ENCODE results near the gene EXOC3L2.
A peak's percentile ranks its signal among the peaks of the same experiment; 100 is the strongest.
"Not testable (repeated sequence)": the region's sequence is repeated elsewhere in the genome, so short reads cannot be mapped to it uniquely, and the experiment has no call there.

Gene EXOC3L2

DNA sequence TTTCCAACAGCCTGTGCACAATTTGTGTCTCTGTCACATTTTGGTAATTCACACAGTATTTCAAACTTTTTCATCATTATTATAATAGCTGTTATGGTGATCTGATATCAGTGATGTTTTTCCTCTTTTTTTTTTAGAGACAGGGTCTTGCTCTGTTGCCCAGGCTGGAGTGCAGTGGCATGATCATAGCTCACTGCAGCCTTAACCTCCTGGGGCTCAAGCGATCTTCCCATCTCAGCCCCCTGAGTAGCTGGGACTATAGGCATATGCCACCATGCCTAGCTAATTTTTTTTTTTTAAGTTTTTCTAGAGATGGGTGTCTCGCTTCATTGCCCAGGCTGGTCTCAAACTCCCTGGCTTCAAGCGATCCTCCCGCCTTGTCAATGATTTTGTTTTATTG, 11.6 kb upstream of the EXOC3L2 start:
- no peak for DNase-seq (ENCODE audit: low read depth, low spot score)

DNA sequence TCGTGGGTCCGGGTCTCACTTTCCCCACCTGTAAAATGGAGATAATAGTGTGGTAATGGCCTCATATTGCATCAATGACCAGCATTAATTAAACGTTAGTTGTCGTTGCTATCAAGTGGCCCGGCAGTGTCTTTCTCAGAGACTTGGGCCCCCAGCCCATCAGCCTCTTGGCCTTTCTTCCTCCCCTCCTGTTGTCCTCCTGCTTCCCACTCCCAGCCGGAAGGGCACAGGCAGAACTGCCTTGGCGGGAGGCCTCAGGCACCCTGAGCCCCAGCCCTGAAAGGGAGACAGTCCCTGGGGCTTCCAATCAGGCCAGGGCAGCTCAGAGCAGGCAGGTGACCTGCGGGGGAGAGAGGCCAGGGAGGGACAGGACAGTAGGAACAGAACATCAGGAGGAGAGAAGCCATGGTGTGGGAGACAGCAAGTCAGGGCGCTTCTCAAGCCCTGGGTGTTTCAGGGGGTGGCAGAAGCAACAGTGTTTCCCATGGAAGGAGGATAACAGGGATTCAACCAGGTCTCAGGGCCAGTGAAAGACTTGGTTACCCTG, 10.5 kb upstream of the EXOC3L2 start:
- DNase-seq (ENCODE audit: low read depth, low spot score) = no peak

DNA sequence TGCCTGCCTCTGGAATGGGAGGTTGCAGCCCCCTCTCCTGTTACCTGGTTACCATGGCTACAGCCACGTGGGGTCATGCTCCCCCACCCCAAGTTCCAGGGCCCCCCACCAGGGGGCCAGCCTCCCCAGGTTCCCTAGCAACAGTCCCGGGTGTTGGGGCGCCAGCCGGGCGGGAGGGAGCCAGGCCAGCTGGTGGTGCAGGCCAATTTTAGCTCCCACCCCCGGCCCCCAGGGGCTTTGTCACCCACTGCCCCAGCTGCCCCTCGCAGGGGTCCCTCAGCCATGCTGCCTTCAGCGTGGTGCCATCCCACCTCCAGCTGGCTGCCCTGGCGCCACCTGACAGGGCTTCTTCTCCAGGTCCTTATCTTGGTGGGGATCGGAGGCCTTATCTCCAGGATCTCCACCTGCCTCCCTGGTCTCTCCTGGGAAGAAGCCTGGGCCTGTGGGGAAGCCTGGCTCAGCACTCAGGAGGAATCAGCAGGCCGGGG, 8.9 kb upstream of the EXOC3L2 start:
- DNase-seq (ENCODE audit: low read depth, low spot score) = peak; percentile 12

DNA sequence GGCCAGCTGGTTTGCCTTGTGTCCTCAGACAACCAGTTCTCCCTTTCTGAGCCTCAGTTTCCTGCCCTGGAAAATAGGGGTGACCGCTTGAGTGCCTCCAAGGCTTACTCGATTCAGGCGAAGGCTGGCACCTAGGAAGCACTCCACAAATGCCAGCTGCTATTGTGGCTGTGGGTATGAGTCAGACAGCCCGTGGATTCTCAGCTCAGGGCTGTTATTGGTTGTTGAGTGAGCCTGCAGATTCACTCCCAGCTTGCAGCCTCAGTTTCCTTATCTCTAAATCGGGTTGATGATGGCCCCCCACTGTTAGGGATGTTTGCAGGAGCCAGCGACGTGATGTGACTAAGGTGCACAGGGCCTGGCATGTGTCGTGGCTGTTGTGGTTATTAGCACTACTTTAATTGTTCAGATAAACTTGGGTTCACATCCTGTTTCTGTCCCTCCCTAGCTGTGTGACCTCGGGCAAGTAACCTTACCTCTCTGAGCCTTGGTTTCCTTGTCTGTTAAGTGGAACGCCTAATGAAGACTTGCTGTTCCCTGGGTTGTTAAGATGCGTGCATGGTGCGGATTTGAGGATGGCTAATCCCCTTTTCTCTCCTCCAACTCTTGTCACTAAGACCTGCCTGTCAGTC, 8.3 kb upstream of the EXOC3L2 start:
- peak; percentile 62 for DNase-seq (ENCODE audit: low read depth, low spot score)

DNA sequence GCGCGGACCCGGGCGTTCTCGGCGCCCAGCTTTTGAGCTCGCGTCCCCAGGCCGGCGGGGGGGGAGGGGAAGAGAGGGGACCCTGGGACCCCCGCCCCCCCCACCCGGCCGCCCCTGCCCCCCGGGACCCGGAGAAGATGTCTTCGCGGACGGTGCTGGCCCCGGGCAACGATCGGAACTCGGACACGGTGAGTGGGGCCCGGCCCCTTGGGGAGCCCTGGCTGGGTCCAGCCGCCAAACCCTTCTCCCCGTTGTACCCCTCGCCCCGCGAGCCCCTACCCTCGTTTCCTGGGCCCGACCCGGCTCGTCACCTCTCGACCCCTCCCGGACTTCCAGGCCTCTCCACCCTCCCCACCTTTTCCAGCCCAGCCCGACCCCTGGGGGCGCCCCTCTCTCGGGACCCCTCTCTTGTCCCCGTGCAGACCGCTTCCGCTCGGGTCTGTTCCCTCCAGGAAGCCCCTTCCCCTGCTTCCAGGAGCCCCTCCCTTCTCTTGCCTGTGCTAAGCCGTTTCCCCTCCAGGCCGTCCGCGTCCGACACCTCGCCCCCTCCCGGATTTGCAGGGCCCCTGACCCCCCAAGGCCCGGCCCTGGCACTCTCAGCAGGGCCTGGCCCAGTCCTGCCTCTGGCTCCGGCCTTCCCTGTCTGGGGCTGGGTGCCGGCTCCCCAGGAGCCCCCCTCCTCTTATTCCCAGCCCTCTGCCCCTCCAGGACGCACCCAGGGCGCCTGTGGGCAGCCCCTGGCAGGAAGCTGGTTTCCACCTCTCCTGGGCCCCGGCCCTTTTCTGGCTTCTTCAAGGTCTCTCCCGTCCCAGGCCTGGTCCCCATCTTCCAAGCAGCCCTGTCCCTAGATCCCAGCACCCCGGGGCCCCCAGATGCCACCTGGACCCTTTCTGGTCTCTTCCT, 6.5 kb upstream of the EXOC3L2 start:
- DNase-seq (ENCODE audit: low read depth, low spot score) = peak; percentile 49

DNA sequence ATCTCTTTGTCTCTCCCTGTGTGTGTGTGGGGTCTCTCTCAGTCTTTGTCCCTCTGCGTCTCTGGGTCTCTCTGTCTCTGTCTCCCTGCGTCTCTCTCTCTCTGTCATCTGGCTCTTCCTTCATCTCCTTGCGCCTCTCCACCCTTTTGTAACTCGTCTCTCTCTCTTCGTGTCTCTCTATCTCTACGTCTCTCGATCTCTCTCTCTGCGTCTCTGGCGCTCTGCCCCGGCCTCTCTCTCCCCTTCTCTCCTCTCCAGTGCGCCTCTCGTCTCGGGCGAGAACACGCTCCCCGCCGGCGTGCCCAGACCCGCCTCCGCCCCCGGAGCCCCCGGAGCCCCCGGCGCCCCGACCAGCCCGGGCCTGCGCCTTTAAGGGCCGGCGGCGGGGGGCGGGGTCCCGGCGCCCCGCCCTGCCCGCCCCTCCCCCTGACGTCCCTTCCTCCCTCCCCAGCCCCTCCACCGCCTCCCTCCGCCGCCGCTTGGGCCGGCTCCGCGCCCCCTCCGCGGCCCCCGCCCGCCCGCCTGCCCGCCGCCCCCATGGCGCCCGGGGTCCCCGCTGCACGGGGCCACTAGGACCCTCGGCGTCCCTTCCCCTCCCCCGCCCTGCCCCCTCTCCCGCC, 5.7 kb upstream of the EXOC3L2 start, which contains the start of gene MARK4:
Gene MARK4, plus strand, starts transcription at position 440 of the 620 bp plus-strand sequence. CDS start 318 bp downstream, outside the sequence.
- DNase-seq (ENCODE audit: low read depth, low spot score) = peak; percentile 76

DNA sequence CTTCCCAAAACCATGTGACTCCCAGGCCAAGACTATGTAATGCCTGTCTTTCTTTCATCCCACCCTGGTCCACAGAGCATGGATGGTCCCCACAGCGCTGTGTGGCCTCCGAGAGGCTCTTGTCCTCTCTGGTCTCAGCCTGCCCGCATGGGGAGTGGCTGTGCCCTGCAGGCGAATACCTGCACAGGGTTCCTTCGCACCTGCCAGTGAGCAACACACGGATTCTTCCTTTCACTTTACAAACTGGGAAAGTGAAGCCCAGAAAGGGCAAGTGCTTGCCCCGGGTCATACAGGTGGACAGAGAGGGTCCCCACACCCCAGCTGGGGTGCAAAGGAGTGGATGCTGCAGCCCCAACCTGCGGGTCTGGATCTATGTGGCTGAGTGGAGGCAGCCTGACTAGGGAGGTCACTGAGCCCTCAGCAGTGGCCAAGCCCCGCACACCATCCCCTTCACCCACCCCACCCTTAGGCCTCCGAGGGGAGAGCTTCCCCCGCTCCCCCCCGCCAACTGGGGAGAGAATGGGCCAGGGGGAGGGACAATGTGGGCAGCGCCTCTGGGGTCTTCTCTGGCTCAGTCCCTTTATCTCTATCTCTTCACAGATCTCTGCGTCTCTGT, 5.1 kb upstream of the EXOC3L2 start:
- no peak for DNase-seq (ENCODE audit: low read depth, low spot score)

DNA sequence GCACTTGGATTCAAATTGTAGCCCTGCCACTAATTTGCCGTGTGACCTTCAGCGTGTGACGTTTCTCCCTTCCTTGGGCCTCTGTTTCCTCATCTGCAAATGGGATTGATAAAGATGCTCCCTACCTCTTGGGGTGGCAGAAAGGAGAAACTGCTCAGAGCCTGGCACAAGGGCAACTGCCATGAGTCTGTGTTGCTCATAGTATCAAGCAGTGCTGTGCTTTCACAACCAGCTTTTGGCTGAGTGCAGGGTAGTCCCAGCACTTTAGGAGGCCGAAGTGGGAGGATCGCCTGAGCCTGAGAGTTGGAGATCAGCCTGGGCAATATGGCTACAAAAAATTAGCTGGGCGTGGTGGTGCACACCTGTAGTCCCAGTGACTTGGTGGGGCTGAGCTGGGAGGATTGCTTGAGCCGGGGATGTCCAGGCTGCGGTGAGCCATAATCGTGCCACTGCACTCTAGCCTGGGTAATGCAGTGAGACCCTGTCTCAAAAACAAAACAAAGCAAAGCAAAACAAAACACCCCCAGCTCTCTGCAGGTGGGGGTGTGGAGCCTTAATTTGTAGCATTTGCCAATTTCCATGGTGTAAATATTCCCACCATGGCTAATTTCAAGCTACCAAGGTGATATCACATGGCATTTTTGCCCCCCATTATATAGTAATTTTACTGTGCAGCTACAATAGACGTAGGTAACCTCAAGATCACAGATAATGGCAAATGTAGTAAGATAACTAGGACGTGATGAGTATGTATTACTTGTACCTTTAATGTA, 4.2 kb upstream of the EXOC3L2 start:
- DNase-seq (ENCODE audit: low read depth, low spot score) = no peak

DNA sequence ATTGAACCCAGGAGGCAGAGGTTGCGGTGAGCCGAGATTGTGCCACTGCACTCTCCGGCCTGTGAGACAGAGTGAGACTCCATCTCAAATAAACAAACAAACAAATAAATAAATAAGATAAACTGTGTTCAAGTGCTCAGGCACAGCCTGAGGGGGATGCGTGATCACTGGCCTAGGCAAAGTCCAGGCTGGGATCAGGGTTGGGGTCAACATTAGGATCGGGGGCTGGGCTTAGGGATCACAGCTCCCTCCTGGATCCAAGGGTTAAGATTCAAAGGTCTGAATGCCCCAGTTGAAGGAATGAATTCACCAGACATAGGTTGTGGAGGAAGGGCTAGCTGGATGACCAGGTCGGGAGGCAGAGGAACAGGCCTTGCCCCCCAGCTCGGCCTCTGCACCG, 1.9 kb upstream of the EXOC3L2 start:
- DNase-seq (ENCODE audit: low read depth, low spot score) = no peak

DNA sequence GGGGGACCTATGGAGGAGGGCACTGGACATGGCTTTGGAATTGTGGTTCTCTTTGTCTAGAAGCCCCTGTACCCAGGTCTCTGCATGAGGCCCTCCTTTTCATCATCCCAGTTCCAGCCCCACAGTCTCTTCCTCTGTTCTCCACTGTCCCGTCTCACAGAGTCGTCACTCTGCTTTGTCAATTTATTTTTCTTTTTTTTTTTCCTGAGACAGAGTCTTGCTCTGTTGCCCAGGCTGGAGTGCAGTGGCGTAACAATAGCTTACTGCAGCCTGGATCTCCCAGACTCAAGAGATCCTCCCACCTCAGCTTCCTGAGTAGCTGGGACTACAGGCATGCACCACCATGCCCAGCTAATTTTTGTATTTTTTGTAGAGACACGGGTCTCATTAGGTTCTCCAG, 619 bp upstream of the EXOC3L2 start:
- DNase-seq (ENCODE audit: low read depth, low spot score) = no peak

DNA sequence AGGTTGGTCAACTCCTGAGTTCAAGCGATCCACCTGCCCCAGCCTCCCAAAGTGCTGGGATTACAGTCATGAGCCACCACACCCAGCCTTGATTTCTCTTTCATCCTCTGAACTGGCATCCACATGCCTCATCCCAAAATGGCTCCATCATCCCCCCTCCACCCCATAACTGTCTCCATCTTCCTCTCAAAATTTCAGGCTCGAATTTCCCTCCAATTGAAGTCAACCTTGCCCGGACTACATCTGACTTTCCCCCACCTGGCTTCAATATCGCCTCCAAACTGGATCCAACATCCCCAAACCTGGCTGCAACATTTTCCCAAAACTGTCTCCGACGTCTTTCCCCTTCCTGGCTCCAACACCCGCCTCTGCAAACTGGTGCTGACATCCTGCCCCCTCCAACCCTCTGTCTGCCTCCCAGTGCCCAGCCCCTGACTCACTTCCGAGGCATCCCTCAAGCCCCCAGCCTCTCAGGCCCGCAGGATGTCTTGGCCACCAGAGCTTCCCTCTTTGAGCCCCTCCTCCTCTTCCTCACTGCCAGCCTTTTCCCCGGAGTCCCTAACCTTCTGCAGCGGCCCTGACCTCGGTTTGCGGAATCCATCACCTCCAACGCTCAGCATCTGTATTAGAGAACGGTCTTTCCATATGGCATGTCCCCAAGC, 943 bp downstream of the EXOC3L2 start:
- peak; percentile 13 for DNase-seq (ENCODE audit: low read depth, low spot score)

DNA sequence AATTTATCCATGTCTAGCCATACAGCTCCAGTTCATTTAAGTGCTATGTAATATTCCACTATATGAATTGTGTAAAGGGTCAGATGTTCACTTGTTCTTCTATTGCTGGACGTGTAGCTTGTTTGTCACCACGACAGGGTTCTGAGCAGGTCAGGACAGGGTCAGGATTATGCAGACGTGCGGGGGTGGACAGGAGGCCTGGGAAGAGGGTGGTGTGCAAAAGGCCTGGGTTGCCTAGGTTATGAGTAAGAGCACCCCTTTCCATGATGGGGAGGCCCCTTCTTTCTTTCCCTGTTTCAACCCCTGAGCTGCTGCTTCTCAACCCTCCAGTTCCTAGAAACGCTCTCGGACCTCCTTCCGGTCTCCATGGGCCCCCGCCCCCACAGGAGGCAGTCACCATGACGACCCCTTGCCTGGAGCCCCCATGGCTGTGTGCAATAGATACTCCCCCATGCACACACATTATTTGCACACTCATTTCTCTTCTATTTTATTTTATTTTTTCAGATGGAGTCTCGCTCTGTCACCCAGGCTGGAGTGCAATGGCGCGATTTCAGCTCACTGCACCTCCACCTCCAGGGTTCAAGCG, 2.0 kb downstream of the EXOC3L2 start:
- DNase-seq (ENCODE audit: low read depth, low spot score) = no peak

DNA sequence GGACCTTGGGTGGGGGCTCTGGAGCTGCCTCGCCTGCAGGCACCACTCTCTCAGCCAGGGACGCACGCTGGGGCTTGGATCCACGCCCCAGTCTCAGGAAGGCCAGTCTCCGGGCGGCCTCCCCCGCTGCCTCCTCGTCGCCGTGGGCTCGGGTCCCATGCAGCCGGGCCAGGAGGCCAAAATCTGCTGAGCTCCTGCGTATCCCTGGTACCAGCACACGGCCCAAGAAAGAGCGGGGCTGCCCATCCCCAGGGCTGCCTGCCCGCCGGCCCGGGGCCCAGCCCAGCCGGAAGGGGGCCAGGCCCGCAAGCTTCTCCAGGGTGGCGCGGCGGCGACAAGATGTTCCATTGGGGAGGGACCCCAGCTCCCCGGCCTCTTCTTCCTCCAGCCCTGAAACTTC, 6.7 kb downstream of the EXOC3L2 start:
- DNase-seq (ENCODE audit: low read depth, low spot score) = no peak

DNA sequence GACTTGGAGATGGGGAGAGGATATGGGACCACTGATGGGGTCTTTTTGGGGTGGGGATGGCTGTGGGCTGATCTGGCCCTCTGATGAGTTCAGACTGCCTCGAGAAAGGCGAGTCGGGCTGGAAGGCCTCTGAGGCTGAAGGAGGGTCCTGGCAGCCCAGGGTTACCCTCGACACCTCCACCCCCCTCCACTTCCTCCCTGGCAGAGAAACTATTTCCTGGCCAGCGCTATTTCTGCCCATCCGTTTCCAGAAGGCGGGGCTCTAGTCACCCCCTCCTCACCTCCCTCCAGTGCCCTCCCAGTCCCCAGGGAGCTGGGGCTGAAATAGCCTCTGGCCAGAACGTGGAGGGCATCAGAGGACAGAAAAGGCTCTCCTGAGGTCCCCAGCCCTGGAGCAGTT, 9.7 kb downstream of the EXOC3L2 start:
- no peak for DNase-seq (ENCODE audit: low read depth, low spot score)

DNA sequence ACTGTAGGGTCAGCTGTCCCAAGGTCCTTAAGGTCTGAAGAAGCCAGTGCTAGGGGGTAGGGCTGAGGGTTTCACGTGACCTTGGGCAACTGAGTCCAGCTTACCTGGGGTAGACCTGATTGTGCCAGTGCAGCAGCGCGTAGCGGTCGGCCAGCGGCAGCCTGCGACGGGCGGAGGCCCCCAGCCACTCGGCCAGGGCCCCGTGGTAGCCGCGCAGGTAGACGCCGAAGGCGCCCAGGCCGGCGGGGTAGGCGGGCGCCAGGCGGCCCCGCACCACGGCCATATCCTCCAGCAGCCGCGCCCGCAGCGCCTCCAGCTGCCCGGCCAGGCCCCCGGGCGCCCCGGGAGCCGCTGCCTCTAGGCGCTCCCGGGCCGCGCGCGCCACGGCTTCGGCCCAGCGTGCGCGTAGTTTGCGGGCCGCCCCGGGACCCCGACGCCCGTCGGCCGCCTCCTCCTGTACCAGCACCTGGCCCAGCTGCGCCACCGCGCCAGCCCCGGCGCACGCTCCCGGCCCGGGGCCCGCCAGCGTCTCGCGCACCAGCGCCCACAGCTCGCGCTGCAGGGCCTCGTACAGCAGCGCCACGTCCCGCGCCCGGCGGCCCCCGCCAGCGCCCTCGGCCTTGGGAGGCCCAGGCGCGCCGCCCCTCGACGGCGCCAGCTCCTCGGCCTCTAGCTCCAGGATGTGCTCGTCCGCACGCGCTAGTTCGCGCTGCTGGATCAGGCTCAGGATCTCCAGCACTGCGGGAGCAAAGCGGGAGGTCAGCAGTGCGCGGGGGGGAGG, 10.9 kb downstream of the EXOC3L2 start:
- peak; percentile 34 for DNase-seq (ENCODE audit: low read depth, low spot score)

DNA sequence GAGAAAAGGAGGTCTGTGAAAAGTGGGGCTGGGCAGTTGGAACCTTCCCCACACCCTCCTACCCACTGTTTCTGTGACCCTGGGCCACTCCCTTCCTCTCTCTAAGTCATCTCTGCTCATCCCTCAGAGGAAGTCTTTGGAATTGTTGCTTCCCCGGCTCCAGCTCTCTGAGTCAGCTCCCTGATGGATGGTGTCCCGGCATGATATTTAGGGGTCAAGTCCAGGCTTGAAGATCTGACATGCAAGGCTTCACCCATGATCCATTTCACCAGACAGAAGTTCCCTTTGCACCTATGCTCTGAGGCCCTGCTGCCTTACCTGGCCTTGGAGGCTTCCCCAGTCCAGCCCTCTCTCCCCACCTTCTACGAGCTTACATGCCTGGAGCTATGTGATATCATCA, 13.3 kb downstream of the EXOC3L2 start:
- DNase-seq (ENCODE audit: low read depth, low spot score) = no peak

DNA sequence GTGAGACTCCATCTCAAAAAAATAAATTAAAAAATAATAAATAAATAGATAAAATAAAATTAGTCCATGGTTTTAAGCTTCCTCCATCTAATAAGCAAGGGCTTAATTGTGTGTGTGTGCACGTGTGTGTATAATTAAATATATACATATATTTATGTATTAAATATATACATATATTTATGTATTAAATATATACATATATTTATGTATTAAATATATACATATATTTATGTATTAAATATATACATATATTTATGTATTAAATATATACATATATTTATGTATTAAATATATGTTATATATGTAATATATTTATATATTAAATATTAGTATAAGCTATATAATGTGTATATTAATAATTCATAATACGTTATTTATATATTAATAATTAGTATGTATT, 16.2 kb downstream of the EXOC3L2 start:
- DNase-seq (ENCODE audit: low read depth, low spot score) = not testable (repeated sequence)

DNA sequence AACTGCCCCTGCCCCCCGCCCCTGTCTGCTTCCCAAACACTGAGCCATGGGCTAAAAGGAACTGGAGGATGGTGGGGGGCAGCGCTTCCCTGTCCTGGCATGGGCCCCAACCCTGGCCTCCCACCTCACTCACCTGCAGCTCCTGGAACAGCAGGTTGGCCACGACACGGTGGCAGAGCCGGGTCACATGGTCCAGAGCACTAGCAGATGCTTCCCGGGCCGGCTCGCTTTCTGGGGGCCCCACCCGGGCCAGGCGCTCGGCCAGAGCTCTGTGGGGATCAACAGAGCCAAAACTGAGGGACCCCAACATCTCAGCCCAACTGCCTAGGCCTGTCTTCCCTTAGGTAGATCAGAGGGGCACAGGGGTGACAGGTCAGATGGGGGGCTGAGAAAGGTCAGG, 20.6 kb downstream of the EXOC3L2 start:
- DNase-seq (ENCODE audit: low read depth, low spot score) = no peak

DNA sequence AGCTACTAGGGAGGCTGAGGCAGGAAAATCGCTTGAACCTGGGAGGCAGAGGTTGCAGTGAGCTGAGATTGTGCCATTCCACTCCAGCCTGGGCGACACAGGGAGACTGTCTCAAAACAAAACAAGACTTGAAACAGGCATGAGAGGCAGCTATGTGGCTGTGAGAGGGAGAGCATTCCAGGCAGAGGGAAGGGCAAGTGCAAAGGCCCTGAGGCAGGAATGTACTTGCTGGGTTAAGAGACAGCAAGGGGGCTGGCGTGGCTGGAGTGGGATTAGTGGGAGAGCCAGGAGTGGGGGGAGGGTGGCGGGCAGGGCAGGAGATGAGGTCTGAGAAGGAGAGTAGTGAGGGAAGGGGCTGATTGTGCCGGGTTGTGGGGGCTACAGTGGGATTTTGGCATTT, 21.3 kb downstream of the EXOC3L2 start:
- DNase-seq (ENCODE audit: low read depth, low spot score) = no peak

Data from astrocyte of the hippocampus (primary cell).